Measurements from ENCODE around the gene NFYA.

DNA sequence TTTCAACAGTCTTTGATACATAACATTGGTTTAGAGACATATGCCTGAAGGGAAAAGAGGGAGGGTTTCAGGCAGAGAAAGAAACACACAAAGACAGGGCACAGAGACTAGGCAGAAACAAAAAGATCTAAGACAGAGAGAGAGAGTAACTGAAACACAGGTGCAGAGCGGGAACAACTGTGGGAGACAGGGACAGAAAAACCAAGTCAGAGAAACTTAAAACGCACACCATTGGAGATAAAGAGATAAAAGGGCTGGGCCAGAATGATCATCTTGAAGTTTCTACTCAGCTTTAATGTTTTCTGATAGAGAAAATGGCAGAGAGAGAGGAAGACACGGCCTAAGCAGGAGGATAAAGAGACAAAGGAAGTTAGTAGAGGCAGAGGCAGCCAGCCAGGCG is 45.5 kb upstream of the NFYA start:
- TF ChIP-seq FOSL1 (CRISPR knock-in tag; IDR thresholded peaks at IDR 0.05; ENCODE audit: borderline replicate concordance) (no peak), BRD4 (CRISPR knock-in tag; IDR thresholded peaks at IDR 0.05) (no peak), POLR2A (IDR thresholded peaks at IDR 0.05; ENCODE audit: insufficient read depth in 1 of 2, low read depth in 2 of 2, low read length in 2 of 2) (no peak), ASH2L (IDR thresholded peaks at IDR 0.05; ENCODE audit: insufficient read length, low read depth, low read length) (no peak), EP300 (IDR thresholded peaks at IDR 0.05; ENCODE audit: low read depth in 2 of 2, low read length in 2 of 2) (no peak), EP300 (CRISPR knock-in tag; IDR thresholded peaks at IDR 0.05; ENCODE audit: borderline replicate concordance) (no peak), MTA1 (CRISPR knock-in tag; IDR thresholded peaks at IDR 0.05; ENCODE audit: borderline replicate concordance) (no peak), NFKBIZ (CRISPR knock-in tag; IDR thresholded peaks at IDR 0.05) (no peak), SP2 (CRISPR knock-in tag; IDR thresholded peaks at IDR 0.05) (no peak)
- TF ChIP-seq, protein P1, sequence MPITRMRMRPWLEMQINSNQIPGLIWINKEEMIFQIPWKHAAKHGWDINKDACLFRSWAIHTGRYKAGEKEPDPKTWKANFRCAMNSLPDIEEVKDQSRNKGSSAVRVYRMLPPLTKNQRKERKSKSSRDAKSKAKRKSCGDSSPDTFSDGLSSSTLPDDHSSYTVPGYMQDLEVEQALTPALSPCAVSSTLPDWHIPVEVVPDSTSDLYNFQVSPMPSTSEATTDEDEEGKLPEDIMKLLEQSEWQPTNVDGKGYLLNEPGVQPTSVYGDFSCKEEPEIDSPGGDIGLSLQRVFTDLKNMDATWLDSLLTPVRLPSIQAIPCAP (CRISPR knock-in tag; IDR thresholded peaks at IDR 0.05; ENCODE audit: low read depth): no peak
- TF ChIP-seq, protein P2, sequence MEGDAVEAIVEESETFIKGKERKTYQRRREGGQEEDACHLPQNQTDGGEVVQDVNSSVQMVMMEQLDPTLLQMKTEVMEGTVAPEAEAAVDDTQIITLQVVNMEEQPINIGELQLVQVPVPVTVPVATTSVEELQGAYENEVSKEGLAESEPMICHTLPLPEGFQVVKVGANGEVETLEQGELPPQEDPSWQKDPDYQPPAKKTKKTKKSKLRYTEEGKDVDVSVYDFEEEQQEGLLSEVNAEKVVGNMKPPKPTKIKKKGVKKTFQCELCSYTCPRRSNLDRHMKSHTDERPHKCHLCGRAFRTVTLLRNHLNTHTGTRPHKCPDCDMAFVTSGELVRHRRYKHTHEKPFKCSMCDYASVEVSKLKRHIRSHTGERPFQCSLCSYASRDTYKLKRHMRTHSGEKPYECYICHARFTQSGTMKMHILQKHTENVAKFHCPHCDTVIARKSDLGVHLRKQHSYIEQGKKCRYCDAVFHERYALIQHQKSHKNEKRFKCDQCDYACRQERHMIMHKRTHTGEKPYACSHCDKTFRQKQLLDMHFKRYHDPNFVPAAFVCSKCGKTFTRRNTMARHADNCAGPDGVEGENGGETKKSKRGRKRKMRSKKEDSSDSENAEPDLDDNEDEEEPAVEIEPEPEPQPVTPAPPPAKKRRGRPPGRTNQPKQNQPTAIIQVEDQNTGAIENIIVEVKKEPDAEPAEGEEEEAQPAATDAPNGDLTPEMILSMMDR (CRISPR knock-in tag; IDR thresholded peaks at IDR 0.05): no peak
- TF ChIP-seq, protein P3, sequence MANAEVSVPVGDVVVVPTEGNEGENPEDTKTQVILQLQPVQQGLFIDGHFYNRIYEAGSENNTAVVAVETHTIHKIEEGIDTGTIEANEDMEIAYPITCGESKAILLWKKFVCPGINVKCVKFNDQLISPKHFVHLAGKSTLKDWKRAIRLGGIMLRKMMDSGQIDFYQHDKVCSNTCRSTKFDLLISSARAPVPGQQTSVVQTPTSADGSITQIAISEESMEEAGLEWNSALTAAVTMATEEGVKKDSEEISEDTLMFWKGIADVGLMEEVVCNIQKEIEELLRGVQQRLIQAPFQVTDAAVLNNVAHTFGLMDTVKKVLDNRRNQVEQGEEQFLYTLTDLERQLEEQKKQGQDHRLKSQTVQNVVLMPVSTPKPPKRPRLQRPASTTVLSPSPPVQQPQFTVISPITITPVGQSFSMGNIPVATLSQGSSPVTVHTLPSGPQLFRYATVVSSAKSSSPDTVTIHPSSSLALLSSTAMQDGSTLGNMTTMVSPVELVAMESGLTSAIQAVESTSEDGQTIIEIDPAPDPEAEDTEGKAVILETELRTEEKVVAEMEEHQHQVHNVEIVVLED (CRISPR knock-in tag; IDR thresholded peaks at IDR 0.05; ENCODE audit: borderline replicate concordance): no peak
- TF ChIP-seq, protein P4, sequence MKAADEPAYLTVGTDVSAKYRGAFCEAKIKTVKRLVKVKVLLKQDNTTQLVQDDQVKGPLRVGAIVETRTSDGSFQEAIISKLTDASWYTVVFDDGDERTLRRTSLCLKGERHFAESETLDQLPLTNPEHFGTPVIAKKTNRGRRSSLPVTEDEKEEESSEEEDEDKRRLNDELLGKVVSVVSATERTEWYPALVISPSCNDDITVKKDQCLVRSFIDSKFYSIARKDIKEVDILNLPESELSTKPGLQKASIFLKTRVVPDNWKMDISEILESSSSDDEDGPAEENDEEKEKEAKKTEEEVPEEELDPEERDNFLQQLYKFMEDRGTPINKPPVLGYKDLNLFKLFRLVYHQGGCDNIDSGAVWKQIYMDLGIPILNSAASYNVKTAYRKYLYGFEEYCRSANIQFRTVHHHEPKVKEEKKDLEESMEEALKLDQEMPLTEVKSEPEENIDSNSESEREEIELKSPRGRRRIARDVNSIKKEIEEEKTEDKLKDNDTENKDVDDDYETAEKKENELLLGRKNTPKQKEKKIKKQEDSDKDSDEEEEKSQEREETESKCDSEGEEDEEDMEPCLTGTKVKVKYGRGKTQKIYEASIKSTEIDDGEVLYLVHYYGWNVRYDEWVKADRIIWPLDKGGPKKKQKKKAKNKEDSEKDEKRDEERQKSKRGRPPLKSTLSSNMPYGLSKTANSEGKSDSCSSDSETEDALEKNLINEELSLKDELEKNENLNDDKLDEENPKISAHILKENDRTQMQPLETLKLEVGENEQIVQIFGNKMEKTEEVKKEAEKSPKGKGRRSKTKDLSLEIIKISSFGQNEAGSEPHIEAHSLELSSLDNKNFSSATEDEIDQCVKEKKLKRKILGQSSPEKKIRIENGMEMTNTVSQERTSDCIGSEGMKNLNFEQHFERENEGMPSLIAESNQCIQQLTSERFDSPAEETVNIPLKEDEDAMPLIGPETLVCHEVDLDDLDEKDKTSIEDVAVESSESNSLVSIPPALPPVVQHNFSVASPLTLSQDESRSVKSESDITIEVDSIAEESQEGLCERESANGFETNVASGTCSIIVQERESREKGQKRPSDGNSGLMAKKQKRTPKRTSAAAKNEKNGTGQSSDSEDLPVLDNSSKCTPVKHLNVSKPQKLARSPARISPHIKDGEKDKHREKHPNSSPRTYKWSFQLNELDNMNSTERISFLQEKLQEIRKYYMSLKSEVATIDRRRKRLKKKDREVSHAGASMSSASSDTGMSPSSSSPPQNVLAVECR (CRISPR knock-in tag; IDR thresholded peaks at IDR 0.05; ENCODE audit: borderline replicate concordance): no peak
